Left ventricle myocardium inferior (tissue), 1 donor: ENCODE results near the gene PABPC1L. TPM values are rescaled to one million over a fixed set of nuclear protein-coding genes. Genes with fewer than 3 reads are reported as not detected.

Experiments
- DNase-seq: peaks from one replicate; pipeline ENCODE4 v3.0.0-alpha.2; 2020
- H3K27ac ChIP-seq: fragments of 200-600 bp; replicated peaks from 2 replicates; pipeline ENCODE4 v1.8.0; 2021
- H3K27me3 ChIP-seq: fragments of 200-600 bp; 2 replicates; pipeline ENCODE4 v1.8.0; 2021; ENCODE audit warnings: low read depth
- H3K36me3 ChIP-seq: fragments of 200-600 bp; 2 replicates; pipeline ENCODE4 v1.8.0; 2021
- H3K4me1 ChIP-seq: fragments of 200-600 bp; 2 replicates; pipeline ENCODE4 v1.8.0; 2021
- H3K4me3 ChIP-seq: fragments of 200-600 bp; 2 replicates; pipeline ENCODE4 v1.8.0; 2021; ENCODE audit warnings: mild to moderate bottlenecking, moderate library complexity
- H3K9me3 ChIP-seq: fragments of 200-600 bp; replicated peaks from 2 replicates; pipeline ENCODE4 v1.8.0; 2021
- CTCF ChIP-seq: fragments of 200-600 bp; IDR thresholded peaks from 2 replicates; pipeline ENCODE4 v1.8.0; 2021; ENCODE audit warnings: antibody characterized with exemption, mild to moderate bottlenecking, borderline replicate concordance
- intact Hi-C: fragments of 100-400 bp; cut with micrococcal nuclease; formaldehyde crosslinking; loops from one replicate; pipeline ENCODE4 v1.11.0; 2022
- total RNA-seq: library from RNA; stranded (reverse); fragmentation: NEBNext Ultra II Directional; extraction: Animal tissue kit (Norgen Biotek cat#: 25700); gene quantifications from one replicate; pipeline ENCODE4 v1.2.1, GENCODE V29; 2021
- donor health status: DM: no; HTN: yes; CAD: no; lungs with severe emphysema.

PABPC1L gene
- total RNA-seq, 1 donor from 2014 or later, result 2.4 TPM

DNA sequence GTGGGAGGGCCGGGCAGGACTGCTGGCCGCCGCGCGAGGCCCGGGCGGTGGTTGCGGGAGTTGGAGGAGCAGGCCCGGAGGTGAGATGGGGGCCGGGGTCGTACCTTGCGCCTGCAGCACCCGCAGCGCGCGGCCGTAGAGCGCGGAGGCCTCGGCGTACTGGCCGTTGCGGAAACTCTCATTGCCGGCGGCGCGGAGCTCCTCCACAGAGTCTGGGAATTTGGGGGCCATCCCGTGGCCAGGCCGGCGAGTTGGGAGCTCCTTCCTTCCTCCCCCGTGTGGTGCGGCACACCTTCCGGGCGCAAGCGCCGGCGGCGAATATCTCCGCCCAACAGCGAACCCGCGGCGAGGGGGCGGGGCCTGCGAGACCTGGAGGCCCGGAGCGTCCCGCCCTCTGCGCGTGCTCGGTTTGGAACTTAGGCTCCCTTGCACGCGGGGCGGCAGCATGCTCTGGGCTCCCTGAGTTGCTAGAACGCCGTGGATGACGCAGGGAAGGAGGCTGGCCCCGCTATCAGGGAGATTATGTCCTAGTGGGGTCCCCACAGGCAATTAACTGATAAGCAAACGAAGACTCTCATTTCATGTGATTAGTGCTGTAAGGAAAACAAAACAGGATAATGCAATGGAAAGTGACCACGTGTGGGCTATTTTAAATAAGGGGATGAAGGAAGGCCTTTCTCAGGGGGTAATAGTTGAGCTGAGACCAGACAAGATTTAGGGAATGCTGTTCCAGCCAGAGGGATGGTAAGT, 50.4 kb downstream of the PABPC1L start, which contains the start of gene TOMM34:
TOMM34 (minus strand) TSS at position 295 of the 750 bp plus-strand sequence; CDS start at position 231, 64 bp downstream.
- H3K27me3 ChIP-seq, result no peaks in the 10 kb centered on the region
- H3K36me3 ChIP-seq, result peaks cover 11% of the 10 kb centered on the region
- H3K4me1 ChIP-seq, result peaks cover 27% of the 10 kb centered on the region
- peak; percentile 96 for DNase-seq
- TF ChIP-seq CTCF, result no peak
- peak within 1 kb of the TSS; percentile 83 for H3K4me3 ChIP-seq
- no peaks in the 10 kb centered on the region for H3K9me3 ChIP-seq
- intact Hi-C loops, result no loop called here
- peak within 1 kb of the TSS; percentile 83 for H3K27ac ChIP-seq

GRCh38 chr20:44961011-44961869, 51.4 kb downstream of the PABPC1L start:
- no peak for TF ChIP-seq CTCF
- intact Hi-C loops, result no loop called here
- H3K9me3 ChIP-seq, result no peaks in the 10 kb centered on the region
- peaks cover 1% of the 10 kb centered on the region for H3K36me3 ChIP-seq
- H3K4me1 ChIP-seq, result peaks cover 34% of the 10 kb centered on the region
- peak overlapping the region; percentile 83 for H3K4me3 ChIP-seq
- H3K27me3 ChIP-seq, result no peaks in the 10 kb centered on the region
- no peak for DNase-seq
- no peak overlapping the region for H3K27ac ChIP-seq

- Histone ChIP-seq H3K4me1 (peaks cover 40% of the 10 kb centered on the region), H3K27ac (no peak overlapping the region), H3K4me3 (no peak overlapping the region), H3K36me3 (no peaks in the 10 kb centered on the region), H3K9me3 (no peaks in the 10 kb centered on the region), H3K27me3 (no peaks in the 10 kb centered on the region)
- DNase-seq, result no peak
- TF ChIP-seq CTCF, result no peak
- intact Hi-C loops, result no loop called here
Observed at GRCh38 chr20:44961870-44962267, 52.0 kb downstream of the PABPC1L start.

DNA sequence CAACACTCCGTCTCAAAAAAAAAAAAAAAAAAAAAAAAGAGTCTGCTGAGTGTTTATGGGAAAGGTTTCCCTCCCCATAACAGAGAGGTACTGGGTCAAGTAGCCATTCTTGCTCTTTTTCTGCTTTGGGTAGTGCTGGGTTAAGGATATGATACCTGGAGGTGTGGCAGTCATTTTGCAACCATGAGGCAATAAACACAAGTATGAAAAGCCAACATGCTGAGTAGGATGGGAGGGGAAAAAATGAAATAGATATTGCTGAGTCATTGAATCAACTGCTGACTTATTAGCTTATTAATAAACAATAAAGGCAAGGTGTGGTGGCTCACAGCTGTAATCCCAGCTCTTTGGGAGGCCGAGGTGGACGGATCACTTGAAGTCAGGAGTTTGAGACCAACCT, 52.6 kb downstream of the PABPC1L start:
- H3K4me3 ChIP-seq, result no peak overlapping the region
- no peaks in the 10 kb centered on the region for H3K27me3 ChIP-seq
- intact Hi-C loops, result no loop called here
- TF ChIP-seq CTCF, result no peak
- H3K36me3 ChIP-seq, result no peaks in the 10 kb centered on the region
- no peak for DNase-seq
- H3K27ac ChIP-seq, result no peak overlapping the region
- H3K4me1 ChIP-seq, result peaks cover 46% of the 10 kb centered on the region
- no peaks in the 10 kb centered on the region for H3K9me3 ChIP-seq

DNA sequence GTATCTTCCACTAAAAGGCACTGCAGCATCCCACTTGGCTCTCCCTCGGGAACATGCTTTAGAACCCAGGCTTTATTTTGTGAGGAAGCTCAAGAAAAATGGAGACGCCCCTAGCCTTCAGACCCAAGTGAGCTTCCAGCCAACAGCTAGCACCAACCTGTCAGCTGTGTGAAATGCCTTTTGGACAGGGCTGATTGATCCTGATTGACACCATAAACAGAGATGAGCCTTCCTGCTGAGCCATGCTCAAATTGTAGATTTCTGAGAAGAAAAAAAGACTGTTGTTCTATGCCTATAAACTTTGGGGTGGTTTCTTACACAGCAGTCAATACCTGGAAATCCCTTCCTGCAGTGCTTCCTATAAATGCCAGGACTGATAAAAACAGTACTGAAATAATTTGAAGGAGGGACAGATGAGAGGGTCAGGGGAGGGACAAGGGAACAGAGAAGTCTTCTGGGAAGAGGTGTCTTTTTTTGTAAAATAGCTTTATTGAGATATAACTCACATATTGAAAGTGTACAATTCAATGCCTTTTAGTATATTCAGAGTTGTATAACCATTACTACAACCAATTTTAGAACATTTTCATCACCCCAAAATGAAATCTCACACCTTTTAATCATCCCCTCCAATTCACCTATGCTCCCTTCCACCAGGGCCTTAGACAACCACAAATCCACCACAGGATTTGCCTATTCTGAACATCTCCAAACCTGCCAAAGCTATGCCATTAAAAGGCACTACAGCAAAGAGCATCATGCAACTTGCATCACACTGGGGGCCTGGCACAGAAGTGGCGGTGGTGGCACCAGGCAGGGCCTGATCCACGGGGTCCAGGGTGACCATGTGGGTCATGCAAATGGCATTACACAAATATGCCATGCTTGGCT, 53.7 kb downstream of the PABPC1L start:
- intact Hi-C loops, result no loop called here

More for the DNA sequence above, 53.7 kb downstream of the PABPC1L start:
- TF ChIP-seq CTCF, result no peak
- Histone ChIP-seq H3K4me1 (peaks cover 54% of the 10 kb centered on the region), H3K36me3 (no peaks in the 10 kb centered on the region), H3K9me3 (no peaks in the 10 kb centered on the region), H3K4me3 (no peak overlapping the region), H3K27me3 (no peaks in the 10 kb centered on the region), H3K27ac (no peak overlapping the region)
- DNase-seq, result no peak
